HG03159 (cell line): ENCODE measurements around the gene RAB1B.
"Not testable (repeated sequence)": the region's sequence is repeated elsewhere in the genome, so short reads cannot be mapped to it uniquely, and the experiment has no call there.

Experiments
- ATAC-seq: cut with Tn5 transposase; IDR thresholded peaks from one replicate; pipeline ENCODE4 v1.9.1; 2021; ENCODE audit warnings: mild to moderate bottlenecking, moderate library complexity; ENCODE audit not compliant: unreplicated experiment

RAB1B gene

GRCh38 chr11:66239511-66239910, 28.9 kb upstream of the RAB1B start:
- no peak for ATAC-seq

- no peak for ATAC-seq
Measured at GRCh38 chr11:66239998-66240780, 28.2 kb upstream of the RAB1B start.

GRCh38 chr11:66240781-66241136, 27.7 kb upstream of the RAB1B start:
- ATAC-seq, result no peak

GRCh38 chr11:66242095-66242765, 26.2 kb upstream of the RAB1B start:
- no peak for ATAC-seq

- ATAC-seq, result no peak
Measured at GRCh38 chr11:66243782-66244535, 24.5 kb upstream of the RAB1B start.

GRCh38 chr11:66247295-66247694, 21.1 kb upstream of the RAB1B start:
- no peak for ATAC-seq

- ATAC-seq, result no peak
Measured at GRCh38 chr11:66247801-66248200, 20.6 kb upstream of the RAB1B start.

GRCh38 chr11:66248903-66249302, 19.5 kb upstream of the RAB1B start:
- no peak for ATAC-seq

- no peak for ATAC-seq
Measured at GRCh38 chr11:66251809-66252208, 16.6 kb upstream of the RAB1B start.

GRCh38 chr11:66253081-66253480, 15.4 kb upstream of the RAB1B start:
- not testable (repeated sequence) for ATAC-seq

GRCh38 chr11:66258473-66258893, 10.0 kb upstream of the RAB1B start:
- no peak for ATAC-seq

GRCh38 chr11:66259225-66259624, 9.2 kb upstream of the RAB1B start:
- no peak for ATAC-seq

GRCh38 chr11:66259956-66260355, 8.5 kb upstream of the RAB1B start:
- no peak for ATAC-seq

GRCh38 chr11:66261578-66261977, 6.9 kb upstream of the RAB1B start:
- ATAC-seq, result no peak

GRCh38 chr11:66262191-66262590, 6.2 kb upstream of the RAB1B start:
- ATAC-seq, result no peak

- ATAC-seq, result no peak
Measured at GRCh38 chr11:66262696-66263095, 5.7 kb upstream of the RAB1B start.

GRCh38 chr11:66263231-66263630, 5.2 kb upstream of the RAB1B start:
- no peak for ATAC-seq

- ATAC-seq, result no peak
Measured at GRCh38 chr11:66263785-66264184, 4.7 kb upstream of the RAB1B start.

- ATAC-seq, result no peak
Measured at GRCh38 chr11:66264383-66264782, 4.1 kb upstream of the RAB1B start.

GRCh38 chr11:66264914-66265313, 3.5 kb upstream of the RAB1B start:
- no peak for ATAC-seq

- ATAC-seq, result no peak
Measured at GRCh38 chr11:66265531-66266377, 2.7 kb upstream of the RAB1B start.
